SK-N-SH treated with all-trans-retinoic acid at 6 μM for 48 hours (cell line): ENCODE measurements around the gene OR51D1.

Experiments
- ISL1 ChIP-seq: fragments of 250-450 bp; sonication (Bioruptor Pico); IDR thresholded peaks from 2 replicates; pipeline ENCODE4 v2.1.2; 2022; ENCODE audit warnings: mild to moderate bottlenecking, moderate library complexity
- TF ChIP-seq, protein P1 (sequence below): fragments of 250-450 bp; sonication (Bioruptor Pico); IDR thresholded peaks from 2 replicates; pipeline ENCODE4 v1.8.0; 2020; ENCODE audit warnings: mild to moderate bottlenecking, moderate library complexity, borderline replicate concordance

DNA sequence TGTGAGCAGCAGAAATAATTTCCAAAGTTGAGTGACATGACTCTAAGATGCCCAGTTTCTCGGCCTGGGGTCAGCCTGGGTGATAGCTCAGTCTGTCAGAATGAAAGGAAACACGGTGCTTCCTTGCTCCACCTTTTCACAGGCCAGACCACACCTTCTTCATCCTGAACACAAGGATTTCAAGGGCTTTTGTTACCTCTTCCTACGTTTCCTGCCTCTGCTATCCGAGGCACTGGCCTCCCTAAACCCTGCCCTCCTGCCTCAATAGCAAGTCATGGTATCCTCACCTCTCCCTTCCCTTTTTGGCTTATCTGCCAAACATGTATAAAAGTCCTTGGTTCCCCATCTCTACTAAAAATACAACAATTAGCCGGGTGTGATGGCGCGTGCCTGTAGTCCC lies 4.8 kb downstream of the OR51D1 start:
- TF ChIP-seq, protein P1, sequence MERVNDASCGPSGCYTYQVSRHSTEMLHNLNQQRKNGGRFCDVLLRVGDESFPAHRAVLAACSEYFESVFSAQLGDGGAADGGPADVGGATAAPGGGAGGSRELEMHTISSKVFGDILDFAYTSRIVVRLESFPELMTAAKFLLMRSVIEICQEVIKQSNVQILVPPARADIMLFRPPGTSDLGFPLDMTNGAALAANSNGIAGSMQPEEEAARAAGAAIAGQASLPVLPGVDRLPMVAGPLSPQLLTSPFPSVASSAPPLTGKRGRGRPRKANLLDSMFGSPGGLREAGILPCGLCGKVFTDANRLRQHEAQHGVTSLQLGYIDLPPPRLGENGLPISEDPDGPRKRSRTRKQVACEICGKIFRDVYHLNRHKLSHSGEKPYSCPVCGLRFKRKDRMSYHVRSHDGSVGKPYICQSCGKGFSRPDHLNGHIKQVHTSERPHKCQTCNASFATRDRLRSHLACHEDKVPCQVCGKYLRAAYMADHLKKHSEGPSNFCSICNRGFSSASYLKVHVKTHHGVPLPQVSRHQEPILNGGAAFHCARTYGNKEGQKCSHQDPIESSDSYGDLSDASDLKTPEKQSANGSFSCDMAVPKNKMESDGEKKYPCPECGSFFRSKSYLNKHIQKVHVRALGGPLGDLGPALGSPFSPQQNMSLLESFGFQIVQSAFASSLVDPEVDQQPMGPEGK (CRISPR knock-in tag), result no peak
- TF ChIP-seq ISL1 (CRISPR knock-in tag), result no peak
